K562 (cell line): ENCODE results near the gene CDCA5. TPM values are rescaled to one million over a fixed set of nuclear protein-coding genes. Genes with fewer than 3 reads are reported as not detected.

Source experiments
- HNRNPH1 ChIP-seq: fragments of 200-400 bp; formaldehyde crosslinking; optimal IDR thresholded peaks from 2 replicates; pipeline ENCODE3; 2017; ENCODE audit warnings: low read depth, mild to moderate bottlenecking, low read length, moderate library complexity
- ZC3H8 ChIP-seq: fragments of 450-650 bp; IDR thresholded peaks from 2 replicates; pipeline ENCODE4 v1.6.1; 2017
- polyA plus RNA-seq, 8 experiments: library from polyadenylated mRNA; depleted of rRNA in 4 of 8; stranded (reverse) in 5 of 8; unstranded in 3 of 8; fragments of >200 nt; fragmentation: Nextera tagmentation in 2 of 8; fragmentation: Illumina TruSeq in 1 of 8; extraction: Ambion mirVana in 2 of 8; extraction: Trizol in 1 of 8; gene quantifications; 2 replicates each; pipeline versions ENCODE4 v1.2.1 to v1.2.3, GENCODE V29; 2011 to 2014; ENCODE audit warnings: inconsistent platforms in 1 of 8, missing spikeins in 1 of 8
- total RNA-seq, 7 experiments: library from RNA; depleted of rRNA in 6 of 7; stranded (reverse); fragments of >200 nt in 6 of 7; fragmentation: Illumina TruSeq in 2 of 7; extraction: Trizol in 2 of 7; gene quantifications; 2 replicates each; pipeline versions ENCODE4 v1.2.1 to v1.2.3, GENCODE V29; 2011 to 2021; ENCODE audit warnings: low replicate concordance in 1 of 7
- TF ChIP-seq, protein P1 (sequence below), 2 experiments: fragments of 450-650 bp; formaldehyde crosslinking in 1 of 2; IDR thresholded peaks; 2 replicates each; pipeline versions ENCODE4 v1.4.0 to v1.6.1; 2014 to 2020; ENCODE audit warnings: mild to moderate bottlenecking in 2 of 2, borderline replicate concordance in 1 of 2, low read depth in 1 of 2

CDCA5 gene
- total and polyA plus RNA-seq, 9 of the 15 experiments (the other 6 are each of a cell fraction or from before 2014, with no cell fraction given): 18.9 to 94.3 (median 64.6) TPM

GRCh38 chr11:65072631-65072966 is 11.2 kb downstream of the CDCA5 start (continued):
- TF ChIP-seq, protein P1, sequence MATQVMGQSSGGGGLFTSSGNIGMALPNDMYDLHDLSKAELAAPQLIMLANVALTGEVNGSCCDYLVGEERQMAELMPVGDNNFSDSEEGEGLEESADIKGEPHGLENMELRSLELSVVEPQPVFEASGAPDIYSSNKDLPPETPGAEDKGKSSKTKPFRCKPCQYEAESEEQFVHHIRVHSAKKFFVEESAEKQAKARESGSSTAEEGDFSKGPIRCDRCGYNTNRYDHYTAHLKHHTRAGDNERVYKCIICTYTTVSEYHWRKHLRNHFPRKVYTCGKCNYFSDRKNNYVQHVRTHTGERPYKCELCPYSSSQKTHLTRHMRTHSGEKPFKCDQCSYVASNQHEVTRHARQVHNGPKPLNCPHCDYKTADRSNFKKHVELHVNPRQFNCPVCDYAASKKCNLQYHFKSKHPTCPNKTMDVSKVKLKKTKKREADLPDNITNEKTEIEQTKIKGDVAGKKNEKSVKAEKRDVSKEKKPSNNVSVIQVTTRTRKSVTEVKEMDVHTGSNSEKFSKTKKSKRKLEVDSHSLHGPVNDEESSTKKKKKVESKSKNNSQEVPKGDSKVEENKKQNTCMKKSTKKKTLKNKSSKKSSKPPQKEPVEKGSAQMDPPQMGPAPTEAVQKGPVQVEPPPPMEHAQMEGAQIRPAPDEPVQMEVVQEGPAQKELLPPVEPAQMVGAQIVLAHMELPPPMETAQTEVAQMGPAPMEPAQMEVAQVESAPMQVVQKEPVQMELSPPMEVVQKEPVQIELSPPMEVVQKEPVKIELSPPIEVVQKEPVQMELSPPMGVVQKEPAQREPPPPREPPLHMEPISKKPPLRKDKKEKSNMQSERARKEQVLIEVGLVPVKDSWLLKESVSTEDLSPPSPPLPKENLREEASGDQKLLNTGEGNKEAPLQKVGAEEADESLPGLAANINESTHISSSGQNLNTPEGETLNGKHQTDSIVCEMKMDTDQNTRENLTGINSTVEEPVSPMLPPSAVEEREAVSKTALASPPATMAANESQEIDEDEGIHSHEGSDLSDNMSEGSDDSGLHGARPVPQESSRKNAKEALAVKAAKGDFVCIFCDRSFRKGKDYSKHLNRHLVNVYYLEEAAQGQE (IDR thresholded peaks at IDR 0.05; ENCODE audit: borderline replicate concordance): no peak
- TF ChIP-seq, protein P1 (CRISPR knock-in tag; IDR thresholded peaks at IDR 0.05; ENCODE audit: low read depth): no peak
- no peak for TF ChIP-seq ZC3H8
- no peak for TF ChIP-seq HNRNPH1
